Transverse colon (tissue), 4 donors: ENCODE measurements around the gene MEPCE. TPM values are rescaled to one million over a fixed set of nuclear protein-coding genes. Genes with fewer than 3 reads are reported as not detected.
"Not testable (repeated sequence)": the region's sequence is repeated elsewhere in the genome, so short reads cannot be mapped to it uniquely, and the experiment has no call there.

Source experiments
- DNase-seq: peaks from one replicate; pipeline ENCODE4 v3.0.0-alpha.2; 2019
- H3K27ac ChIP-seq, 4 donors: fragments of 200-600 bp; sonication (generic); 2 replicates each; pipeline ENCODE4 v1.5.1; 2016 to 2018; ENCODE audit warnings: inconsistent platforms in 4 of 4
- H3K27me3 ChIP-seq: fragments of 200-600 bp; sonication (generic); 2 replicates; pipeline ENCODE4 v1.5.1; 2017; ENCODE audit warnings: inconsistent platforms
- H3K36me3 ChIP-seq, 4 donors: fragments of 200-600 bp; sonication (generic); 2 replicates each; pipeline ENCODE4 v1.5.1; 2017 to 2019; ENCODE audit warnings: inconsistent platforms in 4 of 4
- H3K4me1 ChIP-seq, 4 donors: fragments of 200-600 bp; sonication (generic); 2 replicates each; pipeline ENCODE4 v1.5.1; 2017 to 2020; ENCODE audit warnings: inconsistent platforms in 4 of 4
- H3K4me3 ChIP-seq, 4 donors: fragments of 200-600 bp; sonication (generic); 1 replicate in 1 of 4; 2 replicates in 3 of 4; pipeline versions ENCODE4 v1.5.1 to v1.6.1; 2017 to 2019; ENCODE audit warnings: inconsistent platforms in 4 of 4
- H3K9me3 ChIP-seq, 2 donors: fragments of 200-600 bp; sonication (generic); 2 replicates each; pipeline ENCODE4 v1.5.1; 2017 to 2019; ENCODE audit warnings: inconsistent platforms in 2 of 2
- EP300 ChIP-seq: sonication (generic); formaldehyde crosslinking; IDR thresholded peaks from one replicate; pipeline ENCODE4 v1.6.1; 2017; ENCODE audit warnings: antibody characterized with exemption, low read depth
- POLR2A ChIP-seq: fragments of 450-650 bp; IDR thresholded peaks from one replicate; pipeline ENCODE4 v1.6.1; 2016; ENCODE audit warnings: antibody characterized with exemption, mild to moderate bottlenecking, moderate library complexity
- POLR2AphosphoS5 ChIP-seq, 3 donors: sonication (generic); formaldehyde crosslinking; IDR thresholded peaks; one replicate each; pipeline ENCODE4 v1.6.1; 2016; ENCODE audit warnings: antibody characterized with exemption in 3 of 3
- WGBS, 2 donors: methylation state at CpG; one replicate each; pipeline ENCODE4 v1.1.5; 2018; ENCODE audit warnings: low coverage in 1 of 2; 5-methylcytosine and 5-hydroxymethylcytosine counted together
- in situ Hi-C, 4 donors: fragments of 200-750 bp; cut with MboI; loops; one replicate each; pipeline versions ENCODE4 v1.15.0 to v1.15.1; 2017; ENCODE audit warnings: low sequenced_read_pairs in 3 of 4, low pct_ligation_motif_present in 1 of 4, low pct_unique_long_range_greater_than_20kb in 1 of 4
- intact Hi-C: fragments of 100-400 bp; cut with DNase I; formaldehyde crosslinking; loops from one replicate; pipeline ENCODE4 v1.15.1; 2023; ENCODE audit warnings: low total_unique reads
- total RNA-seq, 4 donors: library from RNA; depleted of rRNA; stranded (reverse); fragments of >200 nt; gene quantifications; one replicate each; pipeline ENCODE4 v1.1.0, GENCODE V29; 2016
- TF ChIP-seq, protein P1 (sequence below), 5 experiments: fragments of 200-600 bp in 3 of 5; fragments of 450-650 bp in 2 of 5; sonication (generic) in 3 of 5; IDR thresholded peaks; 1 replicate in 2 of 5; 2 replicates in 3 of 5; pipeline ENCODE4 v1.5.1; 2016 to 2017; ENCODE audit warnings: antibody characterized with exemption in 5 of 5, inconsistent platforms in 3 of 5, mild to moderate bottlenecking in 2 of 5, moderate library complexity in 1 of 5

Gene MEPCE, protein sequence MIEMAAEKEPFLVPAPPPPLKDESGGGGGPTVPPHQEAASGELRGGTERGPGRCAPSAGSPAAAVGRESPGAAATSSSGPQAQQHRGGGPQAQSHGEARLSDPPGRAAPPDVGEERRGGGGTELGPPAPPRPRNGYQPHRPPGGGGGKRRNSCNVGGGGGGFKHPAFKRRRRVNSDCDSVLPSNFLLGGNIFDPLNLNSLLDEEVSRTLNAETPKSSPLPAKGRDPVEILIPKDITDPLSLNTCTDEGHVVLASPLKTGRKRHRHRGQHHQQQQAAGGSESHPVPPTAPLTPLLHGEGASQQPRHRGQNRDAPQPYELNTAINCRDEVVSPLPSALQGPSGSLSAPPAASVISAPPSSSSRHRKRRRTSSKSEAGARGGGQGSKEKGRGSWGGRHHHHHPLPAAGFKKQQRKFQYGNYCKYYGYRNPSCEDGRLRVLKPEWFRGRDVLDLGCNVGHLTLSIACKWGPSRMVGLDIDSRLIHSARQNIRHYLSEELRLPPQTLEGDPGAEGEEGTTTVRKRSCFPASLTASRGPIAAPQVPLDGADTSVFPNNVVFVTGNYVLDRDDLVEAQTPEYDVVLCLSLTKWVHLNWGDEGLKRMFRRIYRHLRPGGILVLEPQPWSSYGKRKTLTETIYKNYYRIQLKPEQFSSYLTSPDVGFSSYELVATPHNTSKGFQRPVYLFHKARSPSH
- 10 to 100 TPM; 25.9 to 41.9 (median 30.5) TPM for total RNA-seq

DNA sequence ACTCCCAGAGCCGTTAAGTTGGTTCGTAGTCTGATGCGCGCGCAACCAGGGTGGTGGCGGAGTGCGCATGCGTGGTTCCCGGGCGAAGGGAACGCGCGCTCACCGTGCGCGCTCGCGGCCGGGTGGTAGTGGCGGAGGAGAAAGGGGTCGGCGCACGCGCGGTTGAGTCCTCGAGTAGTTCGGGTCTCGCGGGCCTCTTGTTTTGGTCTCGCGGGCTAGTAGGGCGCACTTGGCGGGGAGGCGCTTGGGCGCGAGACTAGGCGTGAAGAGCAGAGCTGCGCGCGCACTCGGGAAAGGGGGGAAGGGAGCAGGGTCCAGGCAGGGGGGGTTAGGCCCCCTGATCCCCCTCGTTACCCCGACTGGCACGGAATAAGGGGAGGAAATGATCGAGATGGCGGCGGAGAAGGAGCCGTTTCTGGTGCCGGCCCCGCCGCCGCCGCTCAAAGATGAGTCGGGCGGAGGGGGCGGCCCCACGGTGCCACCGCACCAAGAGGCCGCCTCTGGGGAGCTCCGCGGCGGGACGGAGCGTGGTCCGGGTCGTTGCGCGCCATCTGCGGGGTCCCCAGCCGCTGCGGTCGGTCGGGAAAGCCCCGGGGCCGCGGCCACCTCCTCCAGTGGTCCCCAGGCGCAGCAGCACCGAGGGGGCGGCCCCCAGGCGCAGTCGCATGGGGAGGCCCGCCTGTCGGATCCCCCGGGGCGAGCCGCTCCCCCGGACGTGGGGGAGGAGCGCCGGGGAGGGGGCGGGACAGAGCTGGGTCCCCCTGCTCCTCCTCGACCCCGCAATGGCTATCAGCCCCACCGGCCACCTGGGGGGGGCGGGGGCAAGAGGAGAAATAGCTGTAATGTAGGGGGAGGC lies at the start of gene MEPCE:
MEPCE (plus strand) TSS at position 195 of the 856 bp plus-strand sequence; CDS start at position 383, 188 bp downstream.
- peak within 1 kb of the TSS; percentile 72 to 97 (median 90) for H3K4me3 ChIP-seq
- H3K27me3 ChIP-seq = no peaks in the 10 kb centered on the region
- WGBS, 2 donors = 0% methylated on average over 67 of the region's 95 CpGs; no CpG with 5 or more reads in 1 of the 2 donors
- in situ Hi-C loops = no loop called here
- H3K27ac ChIP-seq = peak within 1 kb of the TSS; percentile 97 to 100 (median 100)
- peaks cover 0 to 12% (median 0%) of the 10 kb centered on the region in 4 donors for H3K36me3 ChIP-seq
- DNase-seq = peak; percentile 96
- peaks cover 18 to 38% (median 27%) of the 10 kb centered on the region in 4 donors for H3K4me1 ChIP-seq
- H3K9me3 ChIP-seq = no peaks in the 10 kb centered on the region
- TF ChIP-seq POLR2A = peak; percentile 12
- TF ChIP-seq EP300 = no peak
- TF ChIP-seq, protein P1, sequence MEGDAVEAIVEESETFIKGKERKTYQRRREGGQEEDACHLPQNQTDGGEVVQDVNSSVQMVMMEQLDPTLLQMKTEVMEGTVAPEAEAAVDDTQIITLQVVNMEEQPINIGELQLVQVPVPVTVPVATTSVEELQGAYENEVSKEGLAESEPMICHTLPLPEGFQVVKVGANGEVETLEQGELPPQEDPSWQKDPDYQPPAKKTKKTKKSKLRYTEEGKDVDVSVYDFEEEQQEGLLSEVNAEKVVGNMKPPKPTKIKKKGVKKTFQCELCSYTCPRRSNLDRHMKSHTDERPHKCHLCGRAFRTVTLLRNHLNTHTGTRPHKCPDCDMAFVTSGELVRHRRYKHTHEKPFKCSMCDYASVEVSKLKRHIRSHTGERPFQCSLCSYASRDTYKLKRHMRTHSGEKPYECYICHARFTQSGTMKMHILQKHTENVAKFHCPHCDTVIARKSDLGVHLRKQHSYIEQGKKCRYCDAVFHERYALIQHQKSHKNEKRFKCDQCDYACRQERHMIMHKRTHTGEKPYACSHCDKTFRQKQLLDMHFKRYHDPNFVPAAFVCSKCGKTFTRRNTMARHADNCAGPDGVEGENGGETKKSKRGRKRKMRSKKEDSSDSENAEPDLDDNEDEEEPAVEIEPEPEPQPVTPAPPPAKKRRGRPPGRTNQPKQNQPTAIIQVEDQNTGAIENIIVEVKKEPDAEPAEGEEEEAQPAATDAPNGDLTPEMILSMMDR (IDR thresholded peaks at IDR 0.05) = no peak
- TF ChIP-seq POLR2AphosphoS5 (IDR thresholded peaks at IDR 0.05) = peak in 1 of 3 donors; percentile 3
- intact Hi-C loops = no loop called here

DNA sequence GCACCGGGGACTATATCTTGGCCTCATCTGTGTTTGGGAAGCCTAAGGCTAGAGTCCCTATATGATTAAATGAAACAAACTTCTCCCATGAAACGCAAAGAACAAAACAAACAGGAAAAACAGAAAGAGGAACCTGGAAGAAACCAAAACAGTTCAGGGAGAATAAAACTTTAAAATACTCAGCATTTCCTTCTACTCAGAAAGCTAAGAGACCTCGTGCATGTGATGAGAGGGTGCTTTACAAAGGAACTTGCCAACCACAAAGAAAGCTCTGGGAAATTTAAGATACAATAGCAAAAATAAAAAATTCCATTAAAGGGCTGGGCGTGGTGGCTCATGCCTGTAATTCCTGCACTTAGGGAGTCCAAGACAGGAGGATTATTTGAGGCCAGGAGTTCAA lies 49.4 kb upstream of the MEPCE start:
- Histone ChIP-seq H3K9me3 (no peaks in the 10 kb centered on the region), H3K36me3 (no peaks in the 10 kb centered on the region), H3K4me3 (no peak overlapping the region), H3K27me3 (no peaks in the 10 kb centered on the region), H3K4me1 (peaks cover 0 to 9% (median 0%) of the 10 kb centered on the region in 4 donors), H3K27ac (peak overlapping the region; percentile 43 to 54 (median 45))
- intact Hi-C loops = no loop called here
- in situ Hi-C loops = no loop called here
- WGBS, 2 donors = 74 to 100% methylated on average over 1 to 4 of the region's 4 CpGs
- TF ChIP-seq POLR2AphosphoS5 (IDR thresholded peaks at IDR 0.05) = no peak
- TF ChIP-seq, protein P1 (IDR thresholded peaks at IDR 0.05) = no peak
- no peak for TF ChIP-seq EP300
- no peak for TF ChIP-seq POLR2A
- DNase-seq = no peak

DNA sequence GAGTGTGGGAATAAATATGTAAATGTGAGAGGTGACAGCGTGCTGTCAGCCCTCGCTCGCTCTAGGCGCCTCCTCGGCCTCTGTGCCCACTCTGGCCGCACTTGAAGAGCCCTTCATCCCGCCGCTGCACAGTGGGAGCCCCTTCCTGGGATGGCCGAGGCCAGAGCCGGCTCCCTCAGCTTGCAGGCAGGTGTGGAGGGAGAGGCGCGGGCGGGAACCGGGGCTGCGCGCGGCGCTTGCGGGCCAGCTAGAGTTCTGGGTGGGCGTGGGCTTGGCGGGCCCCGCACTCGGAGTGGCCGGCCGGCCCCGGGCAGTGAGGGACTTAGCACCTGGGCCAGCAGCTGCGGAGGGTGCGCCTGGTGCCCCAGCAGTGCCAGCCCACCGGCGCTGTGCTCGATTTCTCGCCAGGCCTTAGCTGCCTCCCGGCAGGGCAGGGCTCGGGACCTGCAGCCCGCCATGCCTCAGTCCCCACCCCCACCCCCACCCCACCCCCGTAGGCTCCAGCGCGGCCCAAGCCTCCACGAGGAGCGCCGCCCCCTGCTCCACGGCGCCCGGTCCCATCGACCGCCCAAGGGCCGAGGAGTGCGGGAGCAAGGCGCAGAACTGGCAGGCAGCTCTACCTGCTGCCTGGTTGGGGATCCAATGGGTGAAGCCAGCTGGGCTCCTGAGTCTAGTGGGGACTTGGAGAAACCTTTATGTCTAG lies 47.9 kb upstream of the MEPCE start:
- 94% methylated on average over 29 of the region's 49 CpGs; no CpG with 5 or more reads in 1 of the 2 donors for WGBS, 2 donors
- H3K27me3 ChIP-seq, H3K4me3 ChIP-seq, in situ Hi-C loops, H3K4me1 ChIP-seq, H3K36me3 ChIP-seq, DNase-seq, H3K9me3 ChIP-seq, intact Hi-C loops, H3K27ac ChIP-seq: not testable (repeated sequence)

DNA sequence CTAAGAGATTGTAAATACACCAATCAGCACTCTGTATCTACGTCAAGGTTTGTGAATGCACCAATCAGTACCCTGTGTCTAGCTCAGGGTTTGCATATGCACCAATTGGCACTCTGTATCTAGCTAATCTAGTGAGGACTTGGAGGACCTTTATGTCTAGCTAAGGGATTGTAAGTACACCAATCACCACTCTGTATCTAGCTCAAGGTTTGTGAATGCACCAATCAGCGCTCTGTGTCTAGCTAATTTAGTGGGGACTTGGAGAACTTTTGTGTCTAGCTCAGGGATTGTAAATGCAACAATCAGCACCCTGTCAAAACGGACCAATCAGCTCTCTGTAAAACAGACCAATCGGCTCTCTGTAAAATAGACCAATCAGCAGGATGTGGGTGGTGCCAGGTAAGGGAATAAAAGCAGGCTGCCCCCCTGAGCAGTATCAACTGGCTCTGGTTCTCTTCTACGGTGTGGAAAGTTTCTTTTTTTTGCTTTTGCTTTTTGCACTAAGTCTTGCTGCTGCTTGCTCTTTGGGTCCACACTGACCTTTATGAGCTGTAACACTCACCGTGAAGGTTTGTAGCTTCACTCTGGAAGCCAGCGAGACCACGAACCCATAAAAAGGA lies 47.3 kb upstream of the MEPCE start:
- H3K27me3 ChIP-seq, DNase-seq, H3K4me1 ChIP-seq, H3K36me3 ChIP-seq, in situ Hi-C loops, intact Hi-C loops, H3K9me3 ChIP-seq, H3K4me3 ChIP-seq: not testable (repeated sequence)
- 63 to 75% methylated on average over 5 to 8 of the region's 8 CpGs for WGBS, 2 donors
- TF ChIP-seq POLR2AphosphoS5 (IDR thresholded peaks at IDR 0.05) = peak in 1 of 3 donors; percentile 44
- peak overlapping the region in 2 of 4 donors; percentile 43 to 48 for H3K27ac ChIP-seq
